Smooth muscle cell (in vitro differentiated cells): ENCODE results near the gene EML4. TPM values are rescaled to one million over a fixed set of nuclear protein-coding genes. Genes with fewer than 3 reads are reported as not detected.

ENCODE experiments used
- DNase-seq: peaks from one replicate; lab custom pipeline; 2025; ENCODE audit not compliant: unreplicated experiment; lab: John Stamatoyannopoulos, UW
- H2AFZ ChIP-seq: fragments of 200-600 bp; sonication (generic); 2 replicates; pipeline ENCODE4 v1.6.0; 2016; ENCODE audit warnings: antibody characterized with exemption, low read depth, mild to moderate bottlenecking
- H3F3A ChIP-seq: fragments of 200-600 bp; sonication (generic); 2 replicates; pipeline ENCODE4 v1.6.0; 2017; ENCODE audit warnings: antibody characterized with exemption, low read depth
- H3K27ac ChIP-seq: fragments of 200-600 bp; sonication (generic); 2 replicates; pipeline ENCODE4 v1.5.1; 2016; ENCODE audit warnings: low read depth, mild to moderate bottlenecking
- H3K27me3 ChIP-seq: fragments of 200-600 bp; sonication (generic); 2 replicates; pipeline ENCODE4 v1.6.1; 2016; ENCODE audit warnings: low read depth, mild to moderate bottlenecking
- H3K36me3 ChIP-seq: fragments of 200-600 bp; sonication (generic); 2 replicates; pipeline ENCODE4 v1.5.1; 2016; ENCODE audit warnings: low read depth
- H3K4me1 ChIP-seq: fragments of 200-600 bp; sonication (generic); 2 replicates; pipeline ENCODE4 v1.5.1; 2016; ENCODE audit warnings: low read depth
- H3K4me2 ChIP-seq: fragments of 200-600 bp; sonication (generic); 2 replicates; pipeline ENCODE4 v1.6.0; 2016; ENCODE audit warnings: mild to moderate bottlenecking
- H3K4me3 ChIP-seq: fragments of 200-600 bp; sonication (generic); 2 replicates; pipeline ENCODE4 v1.5.1; 2016; ENCODE audit warnings: mild to moderate bottlenecking
- H3K79me2 ChIP-seq: fragments of 200-600 bp; sonication (generic); 2 replicates; pipeline ENCODE4 v1.6.0; 2016; ENCODE audit warnings: low read depth, mild to moderate bottlenecking
- H3K9ac ChIP-seq: fragments of 200-600 bp; sonication (generic); 2 replicates; pipeline ENCODE4 v1.6.0; 2016; ENCODE audit warnings: low read depth
- H3K9me3 ChIP-seq: fragments of 200-600 bp; sonication (generic); replicated peaks from 2 replicates; pipeline ENCODE4 v1.5.1; 2016; ENCODE audit warnings: low read depth
- H4K20me1 ChIP-seq: fragments of 200-600 bp; sonication (generic); 2 replicates; pipeline ENCODE4 v1.6.0; 2016; ENCODE audit warnings: low read depth
- CTCF ChIP-seq: fragments of 200-600 bp; sonication (generic); IDR thresholded peaks from 2 replicates; pipeline ENCODE4 v1.5.1; 2017; ENCODE audit warnings: borderline replicate concordance, mild to moderate bottlenecking, antibody characterized with exemption; ENCODE audit not compliant: insufficient read depth, poor library complexity, severe bottlenecking
- WGBS: methylation state at CpG from one replicate; pipeline ENCODE4 v1.1.7; 2016; ENCODE audit warnings: low lambda C conversion rate; 5-methylcytosine and 5-hydroxymethylcytosine counted together
- polyA plus RNA-seq: library from polyadenylated mRNA; unstranded; fragments of >200 nt; fragmentation: Nextera tagmentation; extraction: Ambion mirVana; gene quantifications from 2 replicates; pipeline ENCODE4 v1.2.1, GENCODE V29; 2016
- total RNA-seq: library from RNA; depleted of rRNA; stranded (reverse); fragments of >200 nt; gene quantifications from 2 replicates; pipeline ENCODE4 v1.2.3, GENCODE V29; 2014

The EML4 gene
- total and polyA plus RNA-seq, 2 experiments from 2014 or later: 33.6 to 46.2 TPM

DNA sequence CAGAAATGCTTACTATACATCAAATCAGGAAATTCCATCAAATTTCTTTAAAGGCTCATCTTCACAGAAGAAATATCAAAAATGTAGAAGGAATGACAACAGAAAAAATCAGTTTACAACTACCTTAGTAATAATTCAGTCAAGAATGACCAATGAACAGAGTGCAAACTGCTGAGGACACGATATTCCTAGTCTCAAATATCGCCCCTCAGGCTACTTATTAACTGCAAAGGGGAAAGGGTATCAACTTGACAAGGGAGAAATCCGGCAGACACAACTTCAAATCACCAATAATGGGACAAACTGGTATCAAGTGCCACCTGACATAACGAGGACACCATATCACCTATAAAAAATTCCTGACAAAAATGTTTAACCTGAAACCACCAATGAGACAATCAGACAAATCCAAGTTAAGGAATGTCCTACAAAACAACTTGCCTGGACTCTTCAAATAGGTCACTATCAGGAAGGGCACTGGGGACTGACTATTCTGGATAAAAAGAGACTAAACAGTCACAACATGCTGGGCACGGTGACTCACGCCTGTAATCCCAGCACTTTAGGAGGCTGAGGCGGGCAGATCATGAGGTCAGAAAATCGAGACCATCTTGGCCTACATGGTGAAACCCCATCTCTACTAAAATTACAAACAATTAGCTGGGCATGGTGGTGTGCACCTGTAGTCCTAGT lies 179.1 kb downstream of the EML4 start:
- no peak overlapping the region for H3K27ac ChIP-seq
- peaks cover 91% of the 10 kb centered on the region for H3K79me2 ChIP-seq
- H3K9me3 ChIP-seq: no peaks in the 10 kb centered on the region
- H3K27me3 ChIP-seq: no peaks in the 10 kb centered on the region
- H2AFZ ChIP-seq: no peak overlapping the region
- H3K36me3 ChIP-seq: peaks cover 6% of the 10 kb centered on the region
- no peaks in the 10 kb centered on the region for H3K4me1 ChIP-seq
- no peak overlapping the region for H3K4me3 ChIP-seq
- no peak overlapping the region for H3K4me2 ChIP-seq
- 88% methylated on average over 8 of the region's 8 CpGs for WGBS
- H4K20me1 ChIP-seq: peaks cover 87% of the 10 kb centered on the region
- no peak for DNase-seq
- no peak overlapping the region for H3K9ac ChIP-seq
- no peak for TF ChIP-seq CTCF
- H3F3A ChIP-seq: no peaks in the 10 kb centered on the region

GRCh38 chr2:42350434-42351063 lies 181.4 kb downstream of the EML4 start:
- H3F3A ChIP-seq: peaks cover 3% of the 10 kb centered on the region
- peaks cover 89% of the 10 kb centered on the region for H4K20me1 ChIP-seq
- H2AFZ ChIP-seq: no peak overlapping the region
- no peak for DNase-seq
- H3K4me2 ChIP-seq: no peak overlapping the region
- peaks cover 10% of the 10 kb centered on the region for H3K4me1 ChIP-seq
- H3K9ac ChIP-seq: no peak overlapping the region
- peaks cover 92% of the 10 kb centered on the region for H3K79me2 ChIP-seq
- no peak for TF ChIP-seq CTCF
- no peaks in the 10 kb centered on the region for H3K27me3 ChIP-seq
- H3K27ac ChIP-seq: no peak overlapping the region
- no peaks in the 10 kb centered on the region for H3K9me3 ChIP-seq
- peaks cover 6% of the 10 kb centered on the region for H3K36me3 ChIP-seq
- H3K4me3 ChIP-seq: no peak overlapping the region
- WGBS: 88% methylated on average over 3 of the region's 3 CpGs

- peaks cover 6% of the 10 kb centered on the region for H3K36me3 ChIP-seq
- WGBS: 97% methylated on average over 5 of the region's 5 CpGs
Measured at GRCh38 chr2:42351864-42352263, 182.7 kb downstream of the EML4 start.

More at GRCh38 chr2:42351864-42352263, 182.7 kb downstream of the EML4 start:
- Histone ChIP-seq H3K4me1 (peaks cover 10% of the 10 kb centered on the region), H4K20me1 (peaks cover 90% of the 10 kb centered on the region), H2AFZ (no peak overlapping the region), H3K27ac (no peak overlapping the region), H3K4me2 (no peak overlapping the region), H3K27me3 (no peaks in the 10 kb centered on the region), H3K9ac (no peak overlapping the region), H3F3A (peaks cover 3% of the 10 kb centered on the region), H3K79me2 (peaks cover 94% of the 10 kb centered on the region), H3K4me3 (no peak overlapping the region), H3K9me3 (no peaks in the 10 kb centered on the region)
- TF ChIP-seq CTCF: no peak
- no peak for DNase-seq
